BJ (cell line): Measurements from ENCODE around the gene METAP1D. TPM values are rescaled to one million over a fixed set of nuclear protein-coding genes. Genes with fewer than 3 reads are reported as not detected.

Experiments
- CTCF ChIA-PET: fragments of 350-600 bp; formaldehyde crosslinking; extraction: SDS; loops from one replicate; lab custom pipeline; 2021; ENCODE audit warnings: antibody characterized with exemption, inconsistent platforms; lab: Yijun Ruan, JAX
- POLR2A ChIA-PET: fragments of 300-600 bp; sonication (Branson Sonifier 250); formaldehyde crosslinking; extraction: SDS; loops from one replicate; lab custom pipeline; 2021; ENCODE audit warnings: antibody characterized with exemption; lab: Charles Lee
- DNase-seq: peaks from one replicate; pipeline ENCODE4 v3.0.0-alpha.2; 2011; ENCODE audit warnings: low read depth
- H3K27me3 ChIP-seq: 2 replicates; pipeline ENCODE4 v1.6.0; 2011; ENCODE audit warnings: low read length; ENCODE audit not compliant: control insufficient read depth, insufficient read depth
- H3K36me3 ChIP-seq: 2 replicates; pipeline ENCODE4 v1.5.1; 2011; ENCODE audit warnings: low read length; ENCODE audit not compliant: control insufficient read depth, insufficient read depth
- H3K4me3 ChIP-seq: 2 replicates; pipeline ENCODE4 v1.5.1; 2011; ENCODE audit warnings: low read depth, mild to moderate bottlenecking, control low read depth, low read length
- polyA plus RNA-seq: library from polyadenylated mRNA; depleted of rRNA; stranded (reverse); fragments of >200 nt; gene quantifications from 2 replicates; pipeline ENCODE4 v1.2.3, GENCODE V29; 2011
- TF ChIP-seq, protein P1 (sequence below): IDR thresholded peaks from 2 replicates; pipeline ENCODE4 v1.5.1; 2011; ENCODE audit warnings: low read depth, mild to moderate bottlenecking, control low read depth, inconsistent platforms, low read length, moderate library complexity; ENCODE audit not compliant: insufficient read depth

The METAP1D gene
- polyA plus RNA-seq, 1 experiment: 4.8 TPM

DNA sequence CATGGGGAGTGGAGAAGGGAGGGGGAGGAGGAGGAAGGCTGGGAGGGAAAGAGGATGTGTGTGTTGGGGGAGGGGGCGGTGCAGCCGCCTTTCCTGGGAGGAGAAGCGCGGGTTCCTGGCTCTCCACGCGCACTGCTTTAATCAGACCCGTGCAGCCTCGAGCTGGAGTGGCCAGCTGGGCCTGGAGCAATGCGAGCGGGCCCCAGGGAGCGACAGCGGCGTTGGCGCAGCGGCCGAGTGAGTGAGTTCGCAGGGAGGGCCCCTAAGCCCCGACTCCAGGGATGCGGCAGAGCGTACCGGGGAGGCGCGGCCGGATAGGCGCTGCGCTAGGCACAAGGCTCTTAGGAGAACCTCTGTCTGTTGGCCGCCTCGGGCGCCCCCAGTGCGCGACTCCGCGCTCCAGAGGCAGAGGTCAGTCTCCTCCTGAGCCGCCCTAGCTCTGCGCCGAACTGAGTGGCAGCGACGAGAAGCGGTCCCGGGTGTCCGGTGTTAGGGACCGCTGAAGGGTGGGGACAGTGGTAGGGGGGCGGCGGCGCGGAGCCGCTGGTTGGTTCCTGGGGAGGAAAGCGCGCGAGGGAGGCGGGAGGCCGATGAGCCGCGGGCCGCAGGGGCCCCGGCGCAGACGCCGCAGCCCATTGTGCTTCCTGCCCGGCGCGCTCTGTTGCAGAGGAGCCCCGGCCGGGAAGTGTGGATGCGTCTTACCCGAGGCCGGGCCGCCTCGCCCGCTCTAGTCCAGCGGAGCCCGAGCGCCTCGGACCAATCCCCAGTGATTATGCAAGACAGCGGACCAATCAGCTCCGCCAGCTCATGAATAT lies 85.1 kb downstream of the METAP1D start:
- TF ChIP-seq, protein P1, sequence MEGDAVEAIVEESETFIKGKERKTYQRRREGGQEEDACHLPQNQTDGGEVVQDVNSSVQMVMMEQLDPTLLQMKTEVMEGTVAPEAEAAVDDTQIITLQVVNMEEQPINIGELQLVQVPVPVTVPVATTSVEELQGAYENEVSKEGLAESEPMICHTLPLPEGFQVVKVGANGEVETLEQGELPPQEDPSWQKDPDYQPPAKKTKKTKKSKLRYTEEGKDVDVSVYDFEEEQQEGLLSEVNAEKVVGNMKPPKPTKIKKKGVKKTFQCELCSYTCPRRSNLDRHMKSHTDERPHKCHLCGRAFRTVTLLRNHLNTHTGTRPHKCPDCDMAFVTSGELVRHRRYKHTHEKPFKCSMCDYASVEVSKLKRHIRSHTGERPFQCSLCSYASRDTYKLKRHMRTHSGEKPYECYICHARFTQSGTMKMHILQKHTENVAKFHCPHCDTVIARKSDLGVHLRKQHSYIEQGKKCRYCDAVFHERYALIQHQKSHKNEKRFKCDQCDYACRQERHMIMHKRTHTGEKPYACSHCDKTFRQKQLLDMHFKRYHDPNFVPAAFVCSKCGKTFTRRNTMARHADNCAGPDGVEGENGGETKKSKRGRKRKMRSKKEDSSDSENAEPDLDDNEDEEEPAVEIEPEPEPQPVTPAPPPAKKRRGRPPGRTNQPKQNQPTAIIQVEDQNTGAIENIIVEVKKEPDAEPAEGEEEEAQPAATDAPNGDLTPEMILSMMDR: no peak
- DNase-seq: peak; percentile 67
- Histone ChIP-seq H3K4me3 (peak overlapping the region; percentile 52), H3K27me3 (peaks cover 59% of the 10 kb centered on the region), H3K36me3 (no peaks in the 10 kb centered on the region)
- ChIA-PET POLR2A (interaction anchor here (0.6 to 0.9 kb wide), 2 partner anchors 17 to 18 kb away, joined by 4 to 5 read pairs; partner anchors contain the start of gene DLX2), CTCF (interaction anchor here (0.7 to 0.9 kb wide), 3 partner anchors 10 to 42 kb away, joined by 3 read pairs; partner anchors contain the start of gene DLX2)

DNA sequence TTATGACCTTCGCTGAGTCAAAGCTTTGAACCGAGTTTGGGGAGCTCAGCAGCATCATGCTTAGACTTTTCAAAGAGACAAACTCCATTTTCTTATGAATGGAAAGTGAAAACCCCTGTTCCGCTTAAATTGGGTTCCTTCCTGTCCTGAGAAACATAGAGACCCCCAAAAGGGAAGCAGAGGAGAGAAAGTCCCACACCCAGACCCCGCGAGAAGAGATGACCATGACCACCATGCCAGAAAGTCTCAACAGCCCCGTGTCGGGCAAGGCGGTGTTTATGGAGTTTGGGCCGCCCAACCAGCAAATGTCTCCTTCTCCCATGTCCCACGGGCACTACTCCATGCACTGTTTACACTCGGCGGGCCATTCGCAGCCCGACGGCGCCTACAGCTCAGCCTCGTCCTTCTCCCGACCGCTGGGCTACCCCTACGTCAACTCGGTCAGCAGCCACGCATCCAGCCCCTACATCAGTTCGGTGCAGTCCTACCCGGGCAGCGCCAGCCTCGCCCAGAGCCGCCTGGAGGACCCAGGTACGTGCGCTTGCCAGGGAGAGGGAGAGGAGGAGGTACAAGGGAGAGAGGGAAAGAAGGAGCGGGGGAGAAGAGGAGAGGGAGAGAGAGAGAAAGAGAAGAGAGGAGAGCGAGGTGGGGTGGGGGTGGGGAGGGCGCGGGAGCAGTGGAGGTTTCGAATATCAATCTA lies 85.9 kb downstream of the METAP1D start, which contains the start of gene DLX1:
Gene DLX1, plus strand, starts transcription at position 48 of the 700 bp plus-strand sequence. Its CDS starts 171 bp downstream, at position 219.
- CTCF ChIA-PET: interaction anchor here (0.7 to 0.9 kb wide), 2 partner anchors 9 to 17 kb away, joined by 3 read pairs; partner anchors contain the start of gene DLX2
- H3K4me3 ChIP-seq: peak within 1 kb of the TSS; percentile 52
- TF ChIP-seq, protein P1: no peak
- POLR2A ChIA-PET: interaction anchor here (0.6 to 0.9 kb wide), 2 partner anchors 17 kb away, joined by 4 to 5 read pairs; partner anchors contain the start of gene DLX2
- DNase-seq: no peak
- peaks cover 63% of the 10 kb centered on the region for H3K27me3 ChIP-seq
- H3K36me3 ChIP-seq: no peaks in the 10 kb centered on the region

DNA sequence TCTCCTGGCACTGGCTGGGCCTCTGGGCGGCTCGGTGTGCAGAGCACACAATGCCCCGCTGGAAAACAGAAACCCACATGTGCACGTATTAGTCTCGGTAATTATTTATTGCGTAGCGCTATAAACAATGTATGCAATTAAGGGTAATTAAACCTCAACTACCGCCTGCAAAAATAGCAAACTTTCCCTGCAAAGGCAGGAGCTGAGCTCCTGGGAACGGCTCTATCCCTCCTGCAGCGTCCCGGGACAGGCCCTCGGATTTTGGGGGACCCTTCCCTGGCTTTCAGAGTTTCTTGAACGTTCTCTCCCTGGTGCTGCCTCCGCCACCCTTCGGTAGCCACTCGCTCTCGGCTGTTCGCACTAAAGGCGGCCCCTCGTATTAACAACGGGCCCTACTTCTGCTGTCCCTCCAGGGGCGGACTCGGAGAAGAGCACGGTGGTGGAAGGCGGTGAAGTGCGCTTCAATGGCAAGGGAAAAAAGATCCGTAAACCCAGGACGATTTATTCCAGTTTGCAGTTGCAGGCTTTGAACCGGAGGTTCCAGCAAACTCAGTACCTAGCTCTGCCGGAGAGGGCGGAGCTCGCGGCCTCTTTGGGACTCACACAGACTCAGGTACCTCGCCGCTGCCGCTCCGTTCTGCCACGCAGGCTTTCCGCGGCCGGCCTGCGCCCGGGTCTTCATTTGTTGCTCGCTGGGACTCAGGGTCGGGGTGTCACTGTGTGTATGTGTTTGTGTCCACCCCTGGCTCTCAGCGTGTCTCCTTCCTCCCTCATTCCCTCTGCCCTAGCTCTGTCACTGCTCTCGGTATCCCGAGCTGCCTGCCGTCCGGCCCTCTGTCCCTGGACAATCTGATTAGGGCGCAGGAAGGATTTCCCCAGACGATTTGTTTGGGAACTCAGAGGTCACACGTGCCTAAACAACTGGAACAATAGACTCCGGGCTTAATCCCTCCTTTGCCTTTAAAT lies 86.8 kb downstream of the METAP1D start:
- ChIA-PET POLR2A (no interaction called here), CTCF (interaction anchor here (0.7 to 1.0 kb wide), 3 partner anchors 9 to 302 kb away, joined by 3 read pairs; no protein-coding TSS in a partner anchor)
- TF ChIP-seq, protein P1: no peak
- peaks cover 59% of the 10 kb centered on the region for H3K27me3 ChIP-seq
- no peak for DNase-seq
- H3K4me3 ChIP-seq: peak overlapping the region; percentile 52
- no peaks in the 10 kb centered on the region for H3K36me3 ChIP-seq

DNA sequence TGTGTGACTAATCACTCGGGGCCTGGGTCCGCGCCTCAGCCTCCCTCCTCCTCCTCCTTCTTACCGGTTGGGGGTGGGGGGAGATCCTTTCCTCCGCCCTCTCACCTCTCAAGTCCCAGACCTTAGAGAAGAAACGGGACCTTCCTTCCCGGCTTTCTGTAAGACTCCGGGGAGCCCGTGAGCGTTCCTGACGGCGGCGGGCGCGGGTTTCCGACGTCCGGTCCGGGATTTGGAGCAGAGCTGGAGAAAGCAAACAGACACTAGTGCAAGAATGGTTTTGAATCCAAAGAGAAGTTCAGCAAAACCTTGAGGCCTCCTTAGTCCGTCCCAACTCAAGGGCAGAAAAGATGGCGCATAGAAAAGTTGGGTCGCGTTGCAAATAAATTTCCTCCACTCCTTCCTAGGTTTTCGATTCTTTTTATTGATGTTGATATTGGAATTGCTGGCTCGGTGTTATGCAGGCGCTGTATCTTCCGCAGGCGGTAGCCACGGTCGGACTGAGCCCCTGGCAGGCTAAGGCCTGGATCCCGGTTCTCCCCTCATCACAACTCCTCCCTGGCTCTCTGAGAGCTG lies 87.5 kb downstream of the METAP1D start:
- no peak for DNase-seq
- Histone ChIP-seq H3K27me3 (peaks cover 56% of the 10 kb centered on the region), H3K36me3 (no peaks in the 10 kb centered on the region), H3K4me3 (no peak overlapping the region)
- ChIA-PET CTCF (interaction anchor here (0.7 to 1.1 kb wide), 4 partner anchors 8 to 303 kb away, joined by 3 read pairs; no protein-coding TSS in a partner anchor), POLR2A (no interaction called here)
- TF ChIP-seq, protein P1: no peak
